Activated T-helper 1 cell treated with anti-CD3 and anti-CD28 coated beads, Interleukin-2, amount 50 U/mL, for 16 hours (primary cell): Measurements from ENCODE around the gene TECRL.

Source experiments
- DNase-seq, 2 donors: peaks; one replicate each; pipeline ENCODE4 v3.0.0-alpha.2; 2020; ENCODE audit warnings: low read depth in 1 of 2, low spot score in 1 of 2

TECRL gene, protein sequence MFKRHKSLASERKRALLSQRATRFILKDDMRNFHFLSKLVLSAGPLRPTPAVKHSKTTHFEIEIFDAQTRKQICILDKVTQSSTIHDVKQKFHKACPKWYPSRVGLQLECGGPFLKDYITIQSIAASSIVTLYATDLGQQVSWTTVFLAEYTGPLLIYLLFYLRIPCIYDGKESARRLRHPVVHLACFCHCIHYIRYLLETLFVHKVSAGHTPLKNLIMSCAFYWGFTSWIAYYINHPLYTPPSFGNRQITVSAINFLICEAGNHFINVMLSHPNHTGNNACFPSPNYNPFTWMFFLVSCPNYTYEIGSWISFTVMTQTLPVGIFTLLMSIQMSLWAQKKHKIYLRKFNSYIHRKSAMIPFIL

GRCh38 chr4:64409300-64409699 lies at the start of gene TECRL:
Gene TECRL (minus strand): TSS chr4:64409450. CDS start chr4:64409351, 99 bp downstream.
- DNase-seq, result no peak

- DNase-seq, result no peak
These were observed 23.4 kb upstream of the TECRL start for GRCh38 chr4:64432674-64433073.

- no peak for DNase-seq
These were observed 21.7 kb upstream of the TECRL start for GRCh38 chr4:64430933-64431332.

- DNase-seq, result no peak
These were observed 8.7 kb upstream of the TECRL start for GRCh38 chr4:64417974-64418373.

- no peak for DNase-seq
These were observed 2.2 kb downstream of the TECRL start for GRCh38 chr4:64407000-64407399.

DNA sequence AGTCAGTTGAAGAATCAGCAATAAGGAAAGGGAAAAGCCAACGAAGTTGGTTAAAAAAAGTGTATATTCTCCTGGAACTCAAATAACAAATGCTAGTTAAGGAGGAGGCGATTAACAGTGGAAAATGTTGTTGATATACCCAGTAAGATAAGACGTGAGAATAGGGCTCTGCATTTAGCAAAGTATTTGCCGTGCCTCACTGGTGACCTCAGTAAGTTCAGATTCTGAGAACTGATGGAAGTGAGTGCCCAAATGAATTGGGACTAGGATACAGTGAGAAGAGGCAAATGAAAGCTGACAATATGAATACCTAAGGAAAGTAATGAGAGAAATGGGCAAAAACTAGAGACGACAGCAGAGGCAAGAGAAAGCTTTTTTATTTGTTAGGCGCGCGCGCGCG lies 3.5 kb downstream of the TECRL start:
- DNase-seq, result no peak

GRCh38 chr4:64402684-64403083 lies 6.6 kb downstream of the TECRL start:
- no peak for DNase-seq

- DNase-seq, result no peak
These were observed 9.7 kb downstream of the TECRL start for GRCh38 chr4:64399313-64400109.

DNA sequence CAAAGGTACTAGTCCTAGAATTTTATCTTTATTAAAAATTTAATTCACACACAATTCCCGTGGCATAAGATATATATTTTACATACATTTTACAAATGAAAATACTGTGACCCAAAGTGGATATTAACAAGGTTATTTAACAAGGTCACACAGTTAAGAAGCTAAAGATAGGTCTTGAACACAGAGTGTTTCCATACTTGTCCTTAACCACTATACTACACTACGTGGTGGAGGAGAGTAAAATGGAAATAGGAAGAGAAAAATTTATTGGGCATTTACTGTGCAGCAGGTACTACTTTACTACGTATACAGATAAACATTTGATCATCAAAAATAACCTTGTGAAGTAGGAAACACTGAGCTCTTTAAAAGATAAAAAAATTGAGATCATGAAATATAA lies 14.8 kb downstream of the TECRL start:
- DNase-seq, result no peak

GRCh38 chr4:64388252-64388651 lies 21.0 kb downstream of the TECRL start:
- DNase-seq, result no peak

DNA sequence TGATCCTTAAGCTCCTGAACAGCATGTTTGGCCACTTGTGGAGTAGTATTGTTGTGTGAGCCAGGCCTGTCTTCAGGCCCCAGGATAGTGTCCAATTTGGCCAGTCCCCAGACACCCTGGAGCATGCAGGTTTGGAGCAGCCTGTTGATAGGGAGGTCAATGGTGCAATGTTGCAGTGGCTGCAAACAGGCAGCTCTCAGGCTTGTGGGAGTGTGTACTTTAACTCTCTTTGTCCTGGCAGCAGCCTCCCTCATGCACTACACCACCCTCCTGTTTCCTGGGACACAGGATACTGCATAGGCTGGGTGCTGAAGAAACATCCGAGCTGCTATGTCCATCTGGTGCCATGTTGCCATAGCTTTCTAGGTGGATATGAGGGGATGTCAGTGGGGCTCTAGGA lies 24.0 kb downstream of the TECRL start:
- DNase-seq, result no peak

- DNase-seq, result no peak
These were observed 24.7 kb downstream of the TECRL start for GRCh38 chr4:64384237-64385203.

- DNase-seq, result no peak
These were observed 40.5 kb downstream of the TECRL start for GRCh38 chr4:64368741-64369140.

DNA sequence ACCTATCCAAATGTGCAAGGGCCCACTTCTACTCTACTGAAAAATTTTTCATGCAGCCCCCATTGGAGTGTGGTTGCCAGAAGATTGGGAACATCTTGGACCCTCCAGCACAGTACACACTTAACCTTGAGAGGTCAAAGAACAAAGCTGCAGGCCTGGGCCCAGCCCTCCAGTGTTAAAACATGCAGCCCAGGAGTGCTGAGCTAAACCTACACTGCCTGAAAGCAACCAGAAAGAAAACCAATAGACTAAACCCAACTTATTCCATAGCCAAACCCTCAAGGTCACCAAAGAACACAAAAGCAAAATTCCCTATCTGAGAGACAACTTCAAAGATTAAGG lies 47.9 kb downstream of the TECRL start:
- DNase-seq, result no peak

GRCh38 chr4:64360664-64361398 lies 48.4 kb downstream of the TECRL start:
- no peak for DNase-seq

GRCh38 chr4:64359489-64359888 lies 49.8 kb downstream of the TECRL start:
- no peak for DNase-seq

DNA sequence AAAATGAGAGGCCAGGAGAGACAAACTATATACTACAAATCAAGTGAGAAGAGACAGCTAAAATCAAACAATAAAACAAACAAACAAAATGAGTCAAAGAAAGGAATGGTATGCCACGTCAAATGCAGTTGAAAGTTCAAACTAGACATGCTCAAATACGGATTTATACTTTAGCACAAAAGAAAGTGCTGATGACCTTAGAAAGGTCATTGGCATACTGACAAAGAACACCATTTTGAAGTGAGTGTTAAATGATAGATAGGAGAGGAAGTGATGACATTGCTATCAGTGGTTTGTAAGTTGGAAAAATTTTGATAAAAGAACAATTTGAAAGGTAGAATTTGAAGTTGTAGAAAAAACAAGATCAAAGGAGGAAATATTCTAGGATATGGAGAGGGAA lies 55.3 kb downstream of the TECRL start:
- no peak for DNase-seq

GRCh38 chr4:64341711-64342110 lies 67.5 kb downstream of the TECRL start:
- DNase-seq, result no peak

GRCh38 chr4:64340218-64341110 lies 68.8 kb downstream of the TECRL start:
- no peak for DNase-seq

- no peak for DNase-seq
These were observed 74.3 kb downstream of the TECRL start for GRCh38 chr4:64334964-64335363.
